ENCODE data around the gene MADD.
A peak's percentile ranks its signal among the peaks of the same experiment; 100 is the strongest.

Gene MADD

DNA sequence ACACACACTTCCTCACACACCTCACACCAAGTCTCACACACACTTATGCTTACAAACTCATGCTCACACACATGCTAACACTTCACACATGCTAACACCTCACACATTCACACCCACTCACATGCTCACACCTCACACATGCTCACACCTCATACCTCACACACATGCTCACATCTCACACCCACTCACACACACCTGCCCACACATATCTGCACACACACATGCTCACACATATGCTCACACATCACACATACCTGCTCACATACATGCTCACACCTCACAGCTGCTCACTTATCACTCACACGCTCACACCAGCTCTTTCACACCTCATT, 87.0 kb downstream of the MADD start:
- DNase-seq (ENCODE audit: low read depth): no peak

DNA sequence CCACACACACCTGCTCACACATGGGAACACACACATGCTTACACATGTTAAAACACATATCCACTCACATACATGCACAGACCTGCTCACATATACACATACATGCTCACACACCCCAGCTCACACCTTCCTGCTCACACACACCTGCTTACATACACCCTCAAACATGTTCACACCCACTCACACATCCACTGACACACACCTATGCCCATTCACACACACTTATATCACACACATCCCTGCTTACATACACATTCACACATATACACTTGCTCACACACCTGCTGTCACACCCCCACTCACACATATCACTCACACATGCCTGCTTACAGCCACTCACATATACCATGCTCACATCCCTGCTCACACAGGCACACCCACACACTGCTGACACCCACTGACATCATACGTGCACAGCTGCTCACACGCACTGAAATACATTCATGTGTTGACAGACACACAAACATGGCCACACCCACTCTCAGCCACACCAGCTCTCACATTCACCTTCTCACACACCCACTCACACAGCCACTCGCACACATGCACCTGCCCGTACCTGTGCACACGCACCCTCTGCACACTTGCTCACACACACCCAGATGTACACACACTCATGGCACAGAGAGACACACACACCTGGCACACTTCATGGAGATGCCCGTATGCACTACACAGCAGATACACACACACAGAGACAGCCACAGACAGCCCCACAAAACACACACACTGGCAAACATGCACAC, 88.2 kb downstream of the MADD start:
- no peak for DNase-seq (ENCODE audit: low read depth)

GRCh38 chr11:47358731-47359051, 88.8 kb downstream of the MADD start:
- no peak for DNase-seq (ENCODE audit: low read depth)

DNA sequence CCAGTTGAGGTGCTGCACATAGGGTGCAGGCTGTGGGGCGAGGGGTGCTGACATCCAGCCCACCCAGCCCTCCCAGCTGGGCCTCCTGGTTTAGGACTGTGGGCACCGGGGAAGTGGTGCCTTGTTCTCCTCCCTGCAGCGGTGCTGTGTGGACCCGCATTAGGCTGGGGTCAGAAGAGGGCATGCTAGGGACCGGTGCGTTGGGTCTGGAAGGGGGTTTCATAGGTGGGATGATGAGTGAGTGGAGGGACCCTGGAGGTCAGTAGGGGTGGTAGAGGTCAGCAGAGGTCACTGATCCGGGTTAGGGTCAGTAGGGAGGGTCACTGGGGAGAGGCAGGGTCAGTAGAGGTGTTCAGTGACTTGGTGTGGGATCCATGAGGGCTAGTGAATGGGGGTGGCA, 89.2 kb downstream of the MADD start:
- no peak for DNase-seq (ENCODE audit: low read depth)

- DNase-seq (ENCODE audit: low read depth): no peak
These were observed 89.7 kb downstream of the MADD start for GRCh38 chr11:47359586-47359985.

- DNase-seq (ENCODE audit: low read depth): no peak
These were observed 90.4 kb downstream of the MADD start for GRCh38 chr11:47360341-47360740.

DNA sequence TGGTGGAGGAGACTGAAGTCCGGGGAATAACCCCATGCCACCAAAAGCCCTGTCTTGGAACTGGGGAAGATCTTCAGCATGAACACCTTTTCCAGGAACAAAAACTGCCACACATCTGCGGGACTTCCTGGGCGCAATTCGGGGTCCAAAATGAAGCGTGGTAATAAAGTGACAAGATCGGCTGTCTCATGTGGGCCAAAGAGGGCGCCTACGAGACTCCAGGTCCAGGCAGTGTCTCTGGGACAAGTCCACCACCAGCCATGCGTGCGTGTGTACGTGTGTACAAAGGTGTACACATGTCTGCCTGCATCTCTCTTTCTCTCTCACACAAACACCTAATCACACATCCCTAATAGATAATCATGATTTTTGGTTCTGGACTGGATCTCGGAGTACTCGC, 91.5 kb downstream of the MADD start:
- DNase-seq (ENCODE audit: low read depth): no peak

DNA sequence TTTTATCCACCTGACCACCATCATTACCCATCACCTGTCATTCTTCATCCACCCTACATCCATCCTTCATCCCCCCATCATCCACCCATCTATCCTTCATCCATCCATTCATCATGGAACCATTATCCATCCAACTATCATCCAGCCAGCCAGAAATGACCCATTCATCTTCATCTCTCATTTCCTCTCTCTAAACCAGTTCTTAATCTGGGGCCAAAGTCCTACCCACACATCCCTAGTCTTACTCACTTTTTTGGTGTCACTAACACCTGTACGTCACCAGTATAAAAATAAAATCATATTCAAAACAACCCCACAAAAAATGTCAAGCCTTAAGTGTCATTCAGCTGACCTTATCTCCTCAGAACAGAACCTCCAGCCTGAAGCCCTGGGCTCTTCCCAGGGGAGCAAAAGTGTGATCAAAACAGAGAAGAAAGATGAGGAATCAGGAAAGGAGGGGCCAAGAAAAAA, 96.1 kb downstream of the MADD start:
- no peak for DNase-seq (ENCODE audit: low read depth)

GRCh38 chr11:47369676-47370075, 99.7 kb downstream of the MADD start:
- no peak for DNase-seq (ENCODE audit: low read depth)

- no peak for DNase-seq (ENCODE audit: low read depth)
These were observed 102.5 kb downstream of the MADD start for GRCh38 chr11:47372422-47372821.

GRCh38 chr11:47373876-47374719, 104.2 kb downstream of the MADD start:
- peak; percentile 74 for DNase-seq (ENCODE audit: low read depth)

GRCh38 chr11:47374720-47375019, 104.7 kb downstream of the MADD start:
- DNase-seq (ENCODE audit: low read depth): no peak

DNA sequence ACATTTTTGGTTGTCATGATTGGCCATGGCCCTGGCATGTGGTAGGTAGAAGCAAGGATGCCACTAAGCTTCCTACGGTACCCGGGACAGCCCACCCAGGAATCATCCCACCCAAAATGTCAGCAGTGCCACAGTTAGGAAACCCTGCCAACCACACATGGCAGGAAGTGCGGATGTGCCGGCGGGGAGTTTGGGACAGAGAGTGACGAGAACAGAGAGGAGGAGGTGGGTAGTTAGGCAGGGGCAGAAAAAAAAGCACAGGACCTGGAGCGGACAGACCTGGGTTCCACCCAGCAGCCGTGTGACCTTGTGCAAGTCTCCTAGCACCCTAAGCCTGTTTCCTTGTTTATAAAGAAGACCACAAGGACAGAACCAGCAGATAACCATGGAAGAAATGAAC, 105.1 kb downstream of the MADD start:
- no peak for DNase-seq (ENCODE audit: low read depth)

- no peak for DNase-seq (ENCODE audit: low read depth)
These were observed 105.7 kb downstream of the MADD start for GRCh38 chr11:47375546-47376085.

DNA sequence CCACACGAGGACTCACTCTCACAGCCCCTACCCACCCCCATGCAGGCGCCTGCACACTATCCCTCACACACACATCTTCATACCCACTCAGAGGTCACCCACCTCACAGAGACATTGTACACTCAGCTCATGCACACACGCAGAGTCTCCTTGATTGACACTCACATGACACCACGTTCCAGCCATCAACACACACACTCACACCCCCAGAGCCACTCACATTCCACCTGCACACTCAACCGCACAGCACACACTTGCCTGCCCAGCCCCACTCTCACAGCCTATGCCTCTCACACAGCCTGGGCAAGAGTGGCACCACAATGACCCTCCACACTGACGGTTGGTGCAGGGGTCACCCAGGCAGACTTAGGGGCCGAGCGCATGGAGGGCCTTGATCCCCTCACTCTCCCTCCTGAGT, 106.2 kb downstream of the MADD start:
- no peak for DNase-seq (ENCODE audit: low read depth)

DNA sequence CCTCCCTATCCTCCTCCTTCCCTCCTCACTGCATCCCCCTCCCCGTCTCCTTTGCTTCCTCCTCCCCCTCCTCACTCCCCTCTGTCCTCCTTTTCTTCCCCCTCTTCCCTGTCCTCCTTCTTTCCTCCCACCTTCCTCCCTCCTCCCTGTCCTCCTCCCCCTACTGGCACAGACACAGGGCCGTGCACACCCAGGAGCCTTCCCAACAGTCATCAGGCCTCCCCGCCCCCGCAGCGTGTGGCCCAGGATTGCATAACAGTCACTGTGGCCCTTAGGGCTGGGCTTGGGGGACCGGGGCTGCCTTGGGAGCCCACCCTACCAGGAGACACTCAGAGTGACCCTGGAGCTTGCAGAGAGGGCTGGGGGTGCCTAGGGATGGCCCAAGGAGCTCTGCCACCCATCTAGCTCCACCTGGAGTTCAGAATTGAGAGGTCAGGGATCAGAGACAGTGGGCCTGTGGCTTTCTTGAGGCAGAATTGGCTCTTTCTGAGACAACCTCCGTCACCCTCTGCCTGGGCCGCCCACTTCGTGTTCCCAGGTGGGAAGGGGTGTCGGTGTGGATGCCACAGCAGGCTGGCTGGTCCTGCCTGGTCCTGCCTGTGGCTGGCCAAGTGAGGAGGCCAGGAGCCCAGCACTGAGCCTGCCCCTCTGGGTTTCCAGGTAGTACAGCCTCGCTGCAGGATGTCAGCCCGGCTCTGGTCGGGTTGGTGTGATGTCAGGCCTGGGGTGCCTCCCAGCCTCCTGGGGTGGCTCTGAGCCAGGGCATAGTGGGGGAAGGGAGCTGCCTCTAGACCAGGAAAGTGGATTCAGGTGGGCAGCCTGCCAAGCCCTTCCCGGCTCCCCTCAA, 106.8 kb downstream of the MADD start:
- DNase-seq (ENCODE audit: low read depth): no peak

GRCh38 chr11:47377571-47378009, 107.7 kb downstream of the MADD start:
- no peak for DNase-seq (ENCODE audit: low read depth)

DNA sequence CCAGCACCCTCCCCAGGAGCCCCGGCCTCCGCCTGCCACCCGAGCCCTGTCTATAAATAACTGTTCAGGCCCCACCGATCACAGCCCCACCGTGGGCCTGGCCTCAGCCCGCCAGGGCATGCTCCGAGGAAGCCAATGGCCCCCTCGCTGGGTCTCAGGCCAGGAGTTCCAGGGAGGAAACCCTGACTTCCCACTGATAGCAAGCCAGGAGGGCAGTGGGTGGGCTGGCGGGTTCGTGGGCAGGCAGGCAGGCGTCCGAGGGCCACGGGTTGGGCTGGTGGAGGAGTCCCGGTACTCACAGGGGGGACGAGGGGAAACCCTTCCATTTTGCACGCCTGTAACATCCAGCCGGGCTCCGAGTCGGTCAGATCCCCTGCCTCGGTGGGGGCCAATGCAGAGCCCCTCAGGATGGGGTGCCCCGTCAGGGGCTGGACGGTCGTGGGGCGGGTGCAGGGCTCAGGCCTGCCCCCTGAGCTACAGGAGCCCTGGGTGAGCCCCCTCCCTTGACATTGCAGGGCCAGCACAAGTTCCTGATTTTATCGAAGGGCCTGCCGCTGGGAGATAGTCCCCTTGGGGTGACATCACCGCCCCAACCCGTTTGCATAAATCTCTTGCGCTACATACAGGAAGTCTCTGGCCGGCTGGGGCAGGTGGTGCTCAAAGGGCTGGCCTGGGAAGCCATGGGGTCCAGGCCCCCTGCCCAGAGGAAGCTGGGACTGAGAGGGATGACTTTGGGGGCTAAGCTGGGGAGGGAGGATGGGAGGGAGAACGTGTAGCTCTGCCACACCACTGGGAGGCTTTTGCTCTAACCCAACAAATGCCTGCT, 108.3 kb downstream of the MADD start, which contains the start of gene SPI1:
Gene SPI1 (minus strand): TSS at position 538 of the 826 bp plus-strand sequence. CDS start 194 bp downstream, at position 344.
- DNase-seq (ENCODE audit: low read depth): no peak

- DNase-seq (ENCODE audit: low read depth): no peak
These were observed 108.9 kb downstream of the MADD start for GRCh38 chr11:47378836-47379170.

- no peak for DNase-seq (ENCODE audit: low read depth)
These were observed 109.4 kb downstream of the MADD start for GRCh38 chr11:47379317-47379716.
